Caco-2 (cell line): ENCODE results near the gene COL20A1. TPM values are rescaled to one million over a fixed set of nuclear protein-coding genes. Genes with fewer than 3 reads are reported as not detected.

Experiments
- BruUV-seq: library from RNA; stranded (reverse); fragments of 400-500 nt; replicated peaks from 2 replicates; lab custom pipeline; 2021; lab: Mats Ljungman, UMichigan
- CTCF ChIA-PET: fragments of 300-600 bp; sonication (Branson Sonifier 250); formaldehyde crosslinking; loops from one replicate; lab custom pipeline; 2022; ENCODE audit warnings: antibody characterized with exemption; lab: Charles Lee
- POLR2A ChIA-PET: fragments of 300-600 bp; sonication (Branson Sonifier 250); formaldehyde crosslinking; loops from one replicate; lab custom pipeline; 2022; ENCODE audit warnings: antibody characterized with exemption; lab: Charles Lee
- DNase-seq, 2 experiments: peaks; one replicate each; pipeline versions ENCODE4 v3.0.0 to v3.0.0-alpha.2; 2020 to 2022
- H3K27me3 ChIP-seq: replicated peaks from 2 replicates; pipeline ENCODE4 v1.6.0; 2011; ENCODE audit warnings: low read length; ENCODE audit not compliant: control insufficient read depth, insufficient read depth
- H3K36me3 ChIP-seq: 2 replicates; pipeline ENCODE4 v1.5.1; 2011; ENCODE audit warnings: low read length; ENCODE audit not compliant: control insufficient read depth, insufficient read depth
- H3K4me1 ChIP-seq: fragments of 250-450 bp; sonication (Bioruptor Pico); 2 replicates; pipeline ENCODE4 v1.5.1; 2020; ENCODE audit warnings: mild to moderate bottlenecking
- H3K4me3 ChIP-seq: 2 replicates; pipeline ENCODE4 v1.5.1; 2011; ENCODE audit warnings: low read depth, mild to moderate bottlenecking, control low read depth, low read length
- H3K9me3 ChIP-seq: fragments of 250-450 bp; sonication (Bioruptor Pico); 2 replicates; pipeline ENCODE4 v1.5.1; 2020; ENCODE audit warnings: mild to moderate bottlenecking, moderate library complexity
- H3K27ac Mint-ChIP-seq: one replicate; pipeline ENCODE4 v1.8.0; 2022; ENCODE audit warnings: mixed read lengths; ENCODE audit not compliant: unreplicated experiment
- H3K27me3 Mint-ChIP-seq: one replicate; pipeline ENCODE4 v1.8.0; 2022; ENCODE audit warnings: mixed read lengths; ENCODE audit not compliant: insufficient read depth, unreplicated experiment
- H3K36me3 Mint-ChIP-seq: one replicate; pipeline ENCODE4 v1.8.0; 2022; ENCODE audit warnings: mild to moderate bottlenecking, mixed read lengths; ENCODE audit not compliant: insufficient read depth, unreplicated experiment
- H3K4me1 Mint-ChIP-seq: one replicate; pipeline ENCODE4 v1.8.0; 2022; ENCODE audit warnings: low read depth, mixed read lengths; ENCODE audit not compliant: unreplicated experiment
- H3K4me3 Mint-ChIP-seq: one replicate; pipeline ENCODE4 v1.8.0; 2022; ENCODE audit warnings: mild to moderate bottlenecking, moderate library complexity, mixed read lengths; ENCODE audit not compliant: unreplicated experiment
- H3K9me3 Mint-ChIP-seq: one replicate; pipeline ENCODE4 v1.8.0; 2022; ENCODE audit warnings: mixed read lengths; ENCODE audit not compliant: unreplicated experiment
- intact Hi-C: fragments of 100-400 bp; cut with micrococcal nuclease; formaldehyde crosslinking; loops from one replicate; pipeline ENCODE4 v1.10.0; 2022; ENCODE audit not compliant: unreplicated experiment
- total RNA-seq: library from RNA; stranded (reverse); gene quantifications from 2 replicates; pipeline ENCODE4 v1.2.3, GENCODE V29; 2022
- TF ChIP-seq, protein P1 (sequence below), 2 experiments: fragments of 200-600 bp in 1 of 2; IDR thresholded peaks; 1 replicate in 1 of 2; 2 replicates in 1 of 2; pipeline versions ENCODE4 v1.5.1 to v1.8.0; 2011 to 2022; ENCODE audit warnings: antibody characterized with exemption in 1 of 2, control low read depth in 1 of 2, inconsistent platforms in 1 of 2, low read depth in 1 of 2, low read length in 1 of 2, mild to moderate bottlenecking in 1 of 2, moderate library complexity in 1 of 2; ENCODE audit not compliant: insufficient read depth in 1 of 2, severe bottlenecking in 1 of 2, unreplicated experiment in 1 of 2

The COL20A1 gene
- total RNA-seq, 1 experiment from 2014 or later: 0.27 TPM

DNA sequence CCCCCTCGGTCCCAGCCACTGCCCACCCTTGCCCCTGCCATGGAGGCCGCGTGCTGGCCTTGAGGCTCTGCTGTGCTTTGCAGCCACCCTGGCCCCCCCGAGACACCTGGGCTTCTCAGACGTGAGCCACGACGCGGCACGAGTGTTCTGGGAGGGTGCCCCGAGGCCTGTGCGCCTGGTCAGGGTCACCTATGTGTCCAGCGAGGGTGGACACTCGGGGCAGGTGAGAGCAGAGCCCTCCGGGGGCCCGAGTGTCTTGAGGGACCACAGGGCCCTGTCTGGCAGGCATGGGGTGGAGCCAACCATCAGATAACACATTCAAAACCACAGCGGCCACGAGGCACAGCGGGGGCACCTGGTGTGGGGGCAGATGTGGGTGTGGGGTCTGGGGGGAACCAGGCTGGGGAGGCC lies 18.9 kb downstream of the COL20A1 start:
- Mint-ChIP-seq H3K27me3 (peaks cover 3% of the 10 kb centered on the region), H3K36me3 (no peaks in the 10 kb centered on the region), H3K27ac (no peak overlapping the region), H3K9me3 (no peaks in the 10 kb centered on the region), H3K4me3 (no peak overlapping the region), H3K4me1 (no peaks in the 10 kb centered on the region)
- H3K36me3 ChIP-seq: no peaks in the 10 kb centered on the region
- H3K4me1 ChIP-seq: no peaks in the 10 kb centered on the region
- intact Hi-C loops: no loop called here
- no peak overlapping the region for H3K4me3 ChIP-seq
- no TSS peak for BruUV-seq
- ChIA-PET CTCF (interaction anchor here (4.7 kb wide), 1 partner anchor 70 kb away, joined by 135 read pairs; no protein-coding TSS in a partner anchor), POLR2A (no interaction called here)
- TF ChIP-seq, protein P1, sequence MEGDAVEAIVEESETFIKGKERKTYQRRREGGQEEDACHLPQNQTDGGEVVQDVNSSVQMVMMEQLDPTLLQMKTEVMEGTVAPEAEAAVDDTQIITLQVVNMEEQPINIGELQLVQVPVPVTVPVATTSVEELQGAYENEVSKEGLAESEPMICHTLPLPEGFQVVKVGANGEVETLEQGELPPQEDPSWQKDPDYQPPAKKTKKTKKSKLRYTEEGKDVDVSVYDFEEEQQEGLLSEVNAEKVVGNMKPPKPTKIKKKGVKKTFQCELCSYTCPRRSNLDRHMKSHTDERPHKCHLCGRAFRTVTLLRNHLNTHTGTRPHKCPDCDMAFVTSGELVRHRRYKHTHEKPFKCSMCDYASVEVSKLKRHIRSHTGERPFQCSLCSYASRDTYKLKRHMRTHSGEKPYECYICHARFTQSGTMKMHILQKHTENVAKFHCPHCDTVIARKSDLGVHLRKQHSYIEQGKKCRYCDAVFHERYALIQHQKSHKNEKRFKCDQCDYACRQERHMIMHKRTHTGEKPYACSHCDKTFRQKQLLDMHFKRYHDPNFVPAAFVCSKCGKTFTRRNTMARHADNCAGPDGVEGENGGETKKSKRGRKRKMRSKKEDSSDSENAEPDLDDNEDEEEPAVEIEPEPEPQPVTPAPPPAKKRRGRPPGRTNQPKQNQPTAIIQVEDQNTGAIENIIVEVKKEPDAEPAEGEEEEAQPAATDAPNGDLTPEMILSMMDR (IDR thresholded peaks at IDR 0.05; ENCODE audit: insufficient read depth in 1 of 2, low read depth in 1 of 2, low read length in 1 of 2, severe bottlenecking in 1 of 2, unreplicated experiment in 1 of 2): no peak
- peaks cover 1% of the 10 kb centered on the region; the same call in 1 of the 2 replicates for H3K27me3 ChIP-seq
- no peak for DNase-seq
- no peaks in the 10 kb centered on the region for H3K9me3 ChIP-seq

DNA sequence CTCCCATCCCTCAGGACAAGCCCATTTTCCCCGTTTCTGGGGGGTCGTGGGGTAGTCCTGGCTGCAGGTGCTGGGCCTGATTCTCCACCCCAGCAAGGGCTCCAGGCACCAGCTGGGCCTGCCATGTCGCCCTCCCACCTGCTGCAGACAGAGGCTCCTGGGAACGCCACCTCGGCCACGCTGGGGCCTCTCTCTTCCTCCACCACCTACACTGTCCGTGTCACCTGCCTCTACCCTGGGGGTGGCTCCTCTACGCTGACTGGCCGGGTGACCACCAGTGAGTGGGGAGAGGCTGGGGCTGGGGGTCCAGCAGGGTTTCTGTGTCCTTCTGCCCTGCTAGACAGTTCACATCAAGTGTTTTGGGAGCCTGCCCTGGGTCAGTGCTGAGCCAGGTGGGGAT lies 19.3 kb downstream of the COL20A1 start:
- Histone ChIP-seq H3K4me1 (no peaks in the 10 kb centered on the region), H3K9me3 (no peaks in the 10 kb centered on the region), H3K4me3 (no peak overlapping the region), H3K36me3 (no peaks in the 10 kb centered on the region), H3K27me3 (peaks cover 1% of the 10 kb centered on the region; the same call in 1 of the 2 replicates)
- no peaks in the 10 kb centered on the region for H3K36me3 Mint-ChIP-seq
- no TSS peak for BruUV-seq
- H3K9me3 Mint-ChIP-seq: no peaks in the 10 kb centered on the region
- no peak for DNase-seq
- POLR2A ChIA-PET: no interaction called here
- intact Hi-C loops: no loop called here
- H3K27ac Mint-ChIP-seq: no peak overlapping the region
- CTCF ChIA-PET: interaction anchor here (2.8 kb wide), 1 partner anchor 70 kb away, joined by 12 read pairs; no protein-coding TSS in a partner anchor
- H3K4me1 Mint-ChIP-seq: no peaks in the 10 kb centered on the region
- peaks cover 3% of the 10 kb centered on the region for H3K27me3 Mint-ChIP-seq
- H3K4me3 Mint-ChIP-seq: no peak overlapping the region
- TF ChIP-seq, protein P1 (IDR thresholded peaks at IDR 0.05; ENCODE audit: insufficient read depth in 1 of 2, low read depth in 1 of 2, low read length in 1 of 2, severe bottlenecking in 1 of 2, unreplicated experiment in 1 of 2): no peak

DNA sequence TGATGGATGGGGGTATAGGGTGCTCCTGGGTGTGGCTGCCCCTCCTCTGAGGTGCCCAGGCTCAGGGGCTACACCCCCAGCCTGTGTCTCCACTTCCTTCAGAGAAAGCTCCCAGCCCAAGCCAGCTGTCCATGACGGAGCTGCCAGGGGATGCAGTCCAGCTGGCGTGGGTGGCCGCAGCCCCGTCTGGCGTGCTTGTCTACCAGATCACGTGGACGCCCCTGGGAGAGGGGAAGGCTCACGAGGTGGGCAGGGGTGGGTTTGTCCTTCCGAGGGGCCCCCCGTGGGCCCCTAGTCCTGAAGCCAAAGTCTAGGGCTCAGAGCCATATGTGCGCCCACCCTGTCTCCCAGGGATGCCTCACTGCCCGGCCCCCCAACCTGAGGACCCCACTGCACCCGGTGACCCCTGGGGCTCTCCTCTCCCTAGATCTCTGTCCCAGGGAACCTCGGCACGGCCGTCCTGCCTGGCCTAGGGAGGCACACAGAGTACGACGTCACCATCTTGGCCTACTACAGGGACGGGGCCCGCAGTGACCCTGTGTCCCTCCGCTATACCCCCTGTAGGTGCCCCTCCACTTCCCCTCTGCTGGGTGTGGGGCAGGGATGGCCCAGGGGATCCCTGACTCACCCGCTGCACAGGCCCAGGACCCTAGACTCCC lies 19.8 kb downstream of the COL20A1 start:
- no peak for DNase-seq
- ChIA-PET CTCF (interaction anchor here (0.6 to 2.8 kb wide), 3 partner anchors 65 to 90 kb away, joined by 3 to 12 read pairs (median 3); no protein-coding TSS in a partner anchor), POLR2A (no interaction called here)
- Histone ChIP-seq H3K4me3 (no peak overlapping the region), H3K9me3 (no peaks in the 10 kb centered on the region), H3K27me3 (peaks cover 1% of the 10 kb centered on the region; the same call in 1 of the 2 replicates), H3K36me3 (no peaks in the 10 kb centered on the region), H3K4me1 (no peaks in the 10 kb centered on the region)
- no peak overlapping the region for H3K4me3 Mint-ChIP-seq
- TF ChIP-seq, protein P1 (IDR thresholded peaks at IDR 0.05; ENCODE audit: insufficient read depth in 1 of 2, low read depth in 1 of 2, low read length in 1 of 2, severe bottlenecking in 1 of 2, unreplicated experiment in 1 of 2): no peak
- H3K27me3 Mint-ChIP-seq: peaks cover 3% of the 10 kb centered on the region
- no TSS peak for BruUV-seq
- H3K4me1 Mint-ChIP-seq: no peaks in the 10 kb centered on the region
- H3K36me3 Mint-ChIP-seq: no peaks in the 10 kb centered on the region
- no peak overlapping the region for H3K27ac Mint-ChIP-seq
- intact Hi-C loops: no loop called here
- no peaks in the 10 kb centered on the region for H3K9me3 Mint-ChIP-seq
